K562 (cell line): ENCODE results near the gene SYNPO2. TPM values are rescaled to one million over a fixed set of nuclear protein-coding genes. Genes with fewer than 3 reads are reported as not detected.

Source experiments
- ATAC-seq: fragments of 200-7000 bp; cut with Tn5 transposase; 3 replicates; pipeline ENCODE4 v1.9.1; 2020; ENCODE audit warnings: moderate library complexity
- BruUV-seq: library from RNA; stranded (reverse); fragments of 400-500 nt; replicated peaks from 2 replicates; lab custom pipeline; 2021; lab: Mats Ljungman, UMichigan
- CTCF ChIA-PET: fragments of 300-600 bp; formaldehyde crosslinking; extraction: SDS; loops from one replicate; lab custom pipeline; 2021; ENCODE audit warnings: low intra/inter-chr PET ratio; lab: Yijun Ruan, JAX
- POLR2A ChIA-PET: fragments of 300-600, 350-650 bp; sonication (Branson Sonifier 250); formaldehyde crosslinking; extraction: SDS; loops from one replicate; lab custom pipeline; 2021; ENCODE audit warnings: antibody characterized with exemption, inconsistent platforms; lab: Yijun Ruan, JAX
- DNase-seq, 4 experiments: peaks; one replicate each; pipeline versions ENCODE4 v3.0.0 to v3.0.0-alpha.2; 2011 to 2018; ENCODE audit warnings: low spot score in 3 of 4, mixed read lengths in 3 of 4; ENCODE audit errors: extremely low read depth in 1 of 4
- FAIRE-seq: peaks from 2 replicates; lab custom pipeline; 2011; peaks lifted over from hg19 to GRCh38; lab: Jason Lieb, UNC
- H2AFZ ChIP-seq: 2 replicates; pipeline ENCODE4 v1.6.0; 2011; ENCODE audit warnings: low read depth, low read length, control low read depth, inconsistent platforms
- H3K27ac ChIP-seq: fragments of 200-600 bp; 3 replicates; pipeline ENCODE4 v1.8.0; 2011; ENCODE audit warnings: low read depth, mild to moderate bottlenecking, control low read depth, inconsistent platforms, low read length, moderate library complexity, mixed read lengths; ENCODE audit errors: extremely low read depth
- H3K27me3 ChIP-seq, 2 experiments: fragments of 300-600 bp in 1 of 2; 2 replicates in 1 of 2; 3 replicates in 1 of 2; pipeline versions ENCODE4 v1.6.0 to v1.8.0; 2011; ENCODE audit warnings: inconsistent platforms in 2 of 2, low read length in 2 of 2, mild to moderate bottlenecking in 1 of 2, mixed read lengths in 1 of 2, moderate library complexity in 1 of 2; ENCODE audit not compliant: control insufficient read depth in 2 of 2, insufficient read depth in 2 of 2
- H3K36me3 ChIP-seq: fragments of 300-600 bp; 3 replicates; pipeline ENCODE4 v1.8.0; 2011; ENCODE audit warnings: mild to moderate bottlenecking, low read length, inconsistent platforms; ENCODE audit not compliant: control insufficient read depth, insufficient read depth
- H3K4me1 ChIP-seq, 2 experiments: fragments of 200-600 bp in 1 of 2; replicated peaks in 1 of 2; 2 replicates in 1 of 2; 3 replicates in 1 of 2; pipeline versions ENCODE4 v1.5.1 to v1.8.0; 2011; ENCODE audit warnings: inconsistent platforms in 2 of 2, low read length in 2 of 2, mild to moderate bottlenecking in 1 of 2, mixed read lengths in 1 of 2, moderate library complexity in 1 of 2; ENCODE audit not compliant: control insufficient read depth in 2 of 2, insufficient read depth in 2 of 2
- H3K4me2 ChIP-seq: 2 replicates; pipeline ENCODE4 v1.6.1; 2011; ENCODE audit warnings: low read length, control low read depth, inconsistent platforms, mixed read lengths; ENCODE audit not compliant: insufficient read depth
- H3K4me3 ChIP-seq: fragments of 200-600 bp; sonication (generic), shearing (Covaris generic); 2 replicates; pipeline ENCODE4 v1.5.1; 2016; ENCODE audit warnings: control low read depth, inconsistent platforms
- H3K79me2 ChIP-seq: fragments of 200-600 bp; 3 replicates; pipeline ENCODE4 v1.8.0; 2011; ENCODE audit warnings: low read length, inconsistent platforms; ENCODE audit not compliant: control insufficient read depth, insufficient read depth
- H3K9ac ChIP-seq, 2 experiments: 2 replicates each; pipeline versions ENCODE4 v1.6.0 to v1.6.1; 2011; ENCODE audit warnings: low read depth in 2 of 2, low read length in 2 of 2, control low read depth in 1 of 2, inconsistent platforms in 1 of 2, mild to moderate bottlenecking in 1 of 2, mixed read lengths in 1 of 2; ENCODE audit not compliant: insufficient read depth in 1 of 2
- H3K9me1 ChIP-seq: one replicate; pipeline ENCODE4 v1.6.0; 2011; ENCODE audit warnings: inconsistent platforms, mild to moderate bottlenecking, low read length, moderate library complexity; ENCODE audit not compliant: control insufficient read depth, insufficient read depth
- H3K9me3 ChIP-seq: replicated peaks from 2 replicates; pipeline ENCODE4 v1.5.1; 2011; ENCODE audit warnings: low read depth, low read length, inconsistent platforms; ENCODE audit not compliant: control insufficient read depth, insufficient read depth
- H4K20me1 ChIP-seq: replicated peaks from 2 replicates; pipeline ENCODE4 v1.6.1; 2011; ENCODE audit warnings: low read length, inconsistent platforms, mixed read lengths; ENCODE audit not compliant: control insufficient read depth, insufficient read depth
- CEBPG ChIP-seq, 3 experiments: fragments of 200-800 bp in 1 of 3; sonication (Bioruptor generic) in 1 of 3; sonication (generic) in 1 of 3; formaldehyde crosslinking in 1 of 3; IDR thresholded peaks in 2 of 3; conservative IDR thresholded peaks in 1 of 3; 2 replicates each; pipeline versions ENCODE4 v1.6.1 to v1.8.0; 2016 to 2022; ENCODE audit warnings: missing compliant biosample characterization in 2 of 3, missing genetic modification characterization in 2 of 3, mild to moderate bottlenecking in 1 of 3, missing genetic modification reagents in 1 of 3
- DACH1 ChIP-seq: fragments of 450-650 bp; IDR thresholded peaks from 2 replicates; pipeline ENCODE4 v1.6.1; 2018; ENCODE audit not compliant: partially characterized antibody
- ELF2 ChIP-seq: fragments of 250-450 bp; sonication (Bioruptor Pico); IDR thresholded peaks from 2 replicates; pipeline ENCODE4 v1.5.0; 2021; ENCODE audit warnings: mild to moderate bottlenecking
- ETS2 ChIP-seq: IDR thresholded peaks from 2 replicates; pipeline ENCODE4 v1.6.1; 2016; ENCODE audit warnings: borderline replicate concordance, missing genetic modification characterization, mild to moderate bottlenecking, moderate library complexity, missing compliant biosample characterization; ENCODE audit not compliant: poor library complexity, severe bottlenecking
- GATAD2B ChIP-seq: fragments of 450-650 bp; IDR thresholded peaks from 2 replicates; pipeline ENCODE4 v1.6.1; 2017; ENCODE audit warnings: mild to moderate bottlenecking, borderline replicate concordance
- ID3 ChIP-seq, 2 experiments: fragments of 250-450 bp in 1 of 2; fragments of 450-650 bp in 1 of 2; sonication (Bioruptor Pico) in 1 of 2; IDR thresholded peaks; 2 replicates each; pipeline versions ENCODE4 v1.6.1 to v1.8.0; 2016 to 2021; ENCODE audit warnings: mild to moderate bottlenecking in 2 of 2, moderate library complexity in 2 of 2, missing compliant biosample characterization in 1 of 2, missing genetic modification characterization in 1 of 2
- KAT7 ChIP-seq: sonication (generic); formaldehyde crosslinking; IDR thresholded peaks from 2 replicates; pipeline ENCODE4 v1.8.0; 2022; ENCODE audit warnings: missing genetic modification reagents, mild to moderate bottlenecking, borderline replicate concordance
- MTA1 ChIP-seq: fragments of 450-650 bp; IDR thresholded peaks from 2 replicates; pipeline ENCODE4 v1.6.1; 2017; ENCODE audit warnings: borderline replicate concordance
- NR4A1 ChIP-seq, 2 experiments: fragments of 250-450 bp in 1 of 2; fragments of 450-650 bp in 1 of 2; sonication (Bioruptor Pico) in 1 of 2; IDR thresholded peaks; 2 replicates each; pipeline versions ENCODE4 v1.4.0 to v1.6.1; 2016 to 2020; ENCODE audit warnings: mild to moderate bottlenecking in 2 of 2, missing compliant biosample characterization in 1 of 2, missing genetic modification characterization in 1 of 2, moderate library complexity in 1 of 2
- ZNF224 ChIP-seq: sonication (generic); formaldehyde crosslinking; IDR thresholded peaks from 2 replicates; pipeline ENCODE4 v1.8.0; 2022; ENCODE audit warnings: mild to moderate bottlenecking, missing genetic modification reagents
- ZNF239 ChIP-seq: fragments of 250-450 bp; sonication (Bioruptor Pico); IDR thresholded peaks from 2 replicates; pipeline ENCODE4 v1.4.0; 2020; ENCODE audit warnings: mild to moderate bottlenecking
- WGBS: fragments of 100-300 bp; shearing (Covaris generic); methylation state at CpG from one replicate; pipeline ENCODE4 v1.1.6; 2016; ENCODE audit warnings: low coverage, mixed read lengths; ENCODE audit not compliant: insufficient coverage; ENCODE audit errors: missing lambda C conversion rate; 5-methylcytosine and 5-hydroxymethylcytosine counted together
- in situ Hi-C: fragments of 300-500 bp; cut with MboI; formaldehyde crosslinking; loops from 4 replicates; pipeline ENCODE4 v1.15.0; 2018; ENCODE audit warnings: inconsistent platforms, mixed read lengths
- intact Hi-C: fragments of 100-400 bp; cut with micrococcal nuclease; formaldehyde crosslinking; loops from 2 replicates; pipeline ENCODE4 v1.14.2; 2022
- polyA plus RNA-seq, 8 experiments: library from polyadenylated mRNA; depleted of rRNA in 4 of 8; stranded (reverse) in 5 of 8; unstranded in 3 of 8; fragments of >200 nt; fragmentation: Nextera tagmentation in 2 of 8; fragmentation: Illumina TruSeq in 1 of 8; extraction: Ambion mirVana in 2 of 8; extraction: Trizol in 1 of 8; gene quantifications; 2 replicates each; pipeline versions ENCODE4 v1.2.1 to v1.2.3, GENCODE V29; 2011 to 2014; ENCODE audit warnings: inconsistent platforms in 1 of 8, missing spikeins in 1 of 8
- total RNA-seq, 7 experiments: library from RNA; depleted of rRNA in 6 of 7; stranded (reverse); fragments of >200 nt in 6 of 7; fragmentation: Illumina TruSeq in 2 of 7; extraction: Trizol in 2 of 7; gene quantifications; 2 replicates each; pipeline versions ENCODE4 v1.2.1 to v1.2.3, GENCODE V29; 2011 to 2021; ENCODE audit warnings: low replicate concordance in 1 of 7
- TF ChIP-seq, protein P1 (sequence below): fragments of 250-450 bp; sonication (Bioruptor Pico); IDR thresholded peaks from 2 replicates; pipeline ENCODE4 v1.5.0; 2022; ENCODE audit warnings: mild to moderate bottlenecking

The SYNPO2 gene
- total and polyA plus RNA-seq, 9 of the 15 experiments (the other 6 are each of a cell fraction or from before 2014, with no cell fraction given), result 0.03 to 0.18 TPM; not detected in 7

DNA sequence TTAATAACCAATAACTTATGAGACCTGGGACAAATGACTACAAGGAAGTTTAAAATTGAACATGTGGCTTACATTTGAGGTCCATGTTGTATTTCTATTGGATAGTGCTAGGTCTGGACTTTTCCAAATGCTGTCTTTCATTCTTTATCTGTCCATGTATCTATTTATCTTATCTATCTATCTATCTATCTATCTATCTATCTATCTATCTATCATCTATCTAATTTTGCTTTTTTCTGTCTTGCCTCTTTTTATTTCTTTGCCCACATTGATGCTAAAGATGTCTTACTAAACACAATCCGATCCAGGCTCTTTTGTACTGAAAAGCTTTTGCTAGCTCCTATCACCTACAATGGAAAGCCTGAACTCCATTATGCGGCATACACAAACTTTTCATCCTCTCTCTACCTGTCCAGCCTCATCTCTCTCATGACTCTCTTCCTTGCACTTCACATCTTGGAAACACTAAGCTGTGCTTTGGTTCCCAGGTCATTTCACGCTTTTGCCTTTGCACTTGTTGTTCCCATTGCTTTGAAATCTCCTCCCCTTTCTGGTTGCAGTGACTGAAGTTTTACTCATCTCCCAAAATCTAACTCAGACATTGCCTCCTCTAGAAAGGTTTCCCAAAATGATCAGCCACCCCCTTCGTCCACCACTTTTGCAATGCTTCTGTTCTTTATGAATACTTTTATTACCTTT, 107.2 kb downstream of the SYNPO2 start:
- H3K27ac ChIP-seq, result no peak overlapping the region
- FAIRE-seq (no peak), DNase-seq (no peak)
- CTCF ChIA-PET, result no interaction called here
- H3K27me3 ChIP-seq, result peaks cover 0 to under 1% of the 10 kb centered on the region in 2 experiments; a peak in 2 of 5 replicates
- POLR2A ChIA-PET, result no interaction called here
- H2AFZ ChIP-seq, result no peak overlapping the region
- BruUV-seq, result no TSS peak
- H3K79me2 ChIP-seq, result no peaks in the 10 kb centered on the region
- H3K36me3 ChIP-seq, result no peaks in the 10 kb centered on the region
- no peak overlapping the region for H3K9ac ChIP-seq
- H3K9me1 ChIP-seq, result no peaks in the 10 kb centered on the region
- intact Hi-C loops, result no loop called here
- TF ChIP-seq CEBPG (CRISPR knock-in tag; IDR thresholded peaks at IDR 0.05) (no peak), CEBPG (tag; conservative IDR thresholded peaks at IDR 0.05 in 1 of 2, IDR thresholded peaks at IDR 0.05 in 1 of 2) (no peak), GATAD2B (0 out of 2 replicates have a peak, but pooled peaks have one; percentile 31), DACH1 (peak; percentile 96)
- TF ChIP-seq, all 486 proteins: peak for 2
- WGBS, result 1% methylated on average over 4 of the region's 4 CpGs
- in situ Hi-C loops, result no loop called here
- Histone ChIP-seq H3K4me1 (no peaks in the 10 kb centered on the region; a peak in 1 of 5 replicates), H4K20me1 (no peaks in the 10 kb centered on the region), H3K9me3 (no peaks in the 10 kb centered on the region), H3K4me3 (no peak overlapping the region), H3K4me2 (no peak overlapping the region)
- no peak for ATAC-seq

DNA sequence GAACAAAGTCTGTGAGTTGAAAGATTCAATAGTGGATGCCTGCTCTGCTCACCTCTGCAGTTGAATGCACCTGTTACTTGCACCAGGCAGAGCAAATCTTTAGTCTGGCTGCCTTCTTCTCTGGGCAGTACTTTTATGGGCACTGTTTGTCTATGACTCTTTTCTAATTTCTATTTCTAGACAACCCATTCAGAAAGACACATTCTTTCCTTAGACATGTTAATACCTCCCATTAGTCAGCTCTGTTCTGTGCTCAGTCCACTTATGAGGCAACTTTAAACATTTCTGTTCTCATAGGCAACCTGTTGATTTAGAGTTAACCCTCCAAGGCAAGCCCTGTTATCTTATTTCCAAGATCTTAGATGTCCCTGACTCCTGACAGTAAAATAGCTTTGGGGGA, 108.9 kb downstream of the SYNPO2 start:
- DNase-seq (no peak), FAIRE-seq (no peak), ATAC-seq (no peak)
- Histone ChIP-seq H3K9me1 (no peaks in the 10 kb centered on the region), H2AFZ (no peak overlapping the region), H3K27ac (no peak overlapping the region), H3K9me3 (no peaks in the 10 kb centered on the region), H3K4me3 (no peak overlapping the region), H3K4me1 (no peaks in the 10 kb centered on the region), H3K4me2 (no peak overlapping the region), H3K9ac (no peak overlapping the region), H3K36me3 (no peaks in the 10 kb centered on the region), H3K79me2 (no peaks in the 10 kb centered on the region), H4K20me1 (no peaks in the 10 kb centered on the region), H3K27me3 (no peaks in the 10 kb centered on the region; a peak in 1 of 5 replicates)
- CTCF ChIA-PET, result interaction anchor here (0.6 kb wide), 2 partner anchors 214 to 1222 kb away, joined by 3 read pairs; no protein-coding TSS in a partner anchor
- intact Hi-C loops, result no loop called here
- POLR2A ChIA-PET, result no interaction called here
- in situ Hi-C loops, result no loop called here
- BruUV-seq, result no TSS peak
- TF ChIP-seq NR4A1 (CRISPR knock-in tag; IDR thresholded peaks at IDR 0.05) (no peak), NR4A1 (tag; IDR thresholded peaks at IDR 0.05) (no peak), ETS2 (no peak), ELF2 (CRISPR knock-in tag) (no peak), ZNF224 (no peak), ID3 (CRISPR knock-in tag; IDR thresholded peaks at IDR 0.05) (no peak), ID3 (tag; IDR thresholded peaks at IDR 0.05) (no peak), KAT7 (no peak), MTA1 (no peak), ZNF239 (no peak)
- TF ChIP-seq, protein P1, sequence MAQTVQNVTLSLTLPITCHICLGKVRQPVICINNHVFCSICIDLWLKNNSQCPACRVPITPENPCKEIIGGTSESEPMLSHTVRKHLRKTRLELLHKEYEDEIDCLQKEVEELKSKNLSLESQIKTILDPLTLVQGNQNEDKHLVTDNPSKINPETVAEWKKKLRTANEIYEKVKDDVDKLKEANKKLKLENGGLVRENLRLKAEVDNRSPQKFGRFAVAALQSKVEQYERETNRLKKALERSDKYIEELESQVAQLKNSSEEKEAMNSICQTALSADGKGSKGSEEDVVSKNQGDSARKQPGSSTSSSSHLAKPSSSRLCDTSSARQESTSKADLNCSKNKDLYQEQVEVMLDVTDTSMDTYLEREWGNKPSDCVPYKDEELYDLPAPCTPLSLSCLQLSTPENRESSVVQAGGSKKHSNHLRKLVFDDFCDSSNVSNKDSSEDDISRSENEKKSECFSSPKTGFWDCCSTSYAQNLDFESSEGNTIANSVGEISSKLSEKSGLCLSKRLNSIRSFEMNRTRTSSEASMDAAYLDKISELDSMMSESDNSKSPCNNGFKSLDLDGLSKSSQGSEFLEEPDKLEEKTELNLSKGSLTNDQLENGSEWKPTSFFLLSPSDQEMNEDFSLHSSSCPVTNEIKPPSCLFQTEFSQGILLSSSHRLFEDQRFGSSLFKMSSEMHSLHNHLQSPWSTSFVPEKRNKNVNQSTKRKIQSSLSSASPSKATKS, result no peak
